ENCODE results near the gene OSBPL10. TPM values are rescaled to one million over a fixed set of nuclear protein-coding genes. Genes with fewer than 3 reads are reported as not detected.
"Not testable (repeated sequence)": the region's sequence is repeated elsewhere in the genome, so short reads cannot be mapped to it uniquely, and the experiment has no call there.

OSBPL10 gene
- polyA plus RNA-seq, 2 of the 4 experiments (the other 2 are of a cell fraction), result 9.2 to 17.0 TPM

DNA sequence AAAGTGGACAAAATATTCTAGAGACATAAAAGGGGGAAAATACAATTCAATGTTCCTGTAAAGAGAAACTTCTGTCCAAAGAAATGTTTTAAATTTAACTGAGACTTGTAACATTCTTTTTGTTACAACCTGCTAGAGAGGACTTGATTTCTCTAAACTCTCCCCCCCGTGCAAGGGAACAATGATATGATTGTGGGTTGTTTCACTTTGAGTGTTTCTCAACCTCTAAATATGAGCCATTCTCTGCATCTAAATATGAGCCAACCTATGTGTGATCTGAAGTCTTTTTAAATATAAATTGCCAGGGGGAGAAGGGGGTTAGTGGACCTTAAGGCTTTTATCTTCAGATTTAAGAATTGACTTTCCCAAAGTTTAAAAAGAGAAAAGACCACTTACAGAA, 15.1 kb upstream of the OSBPL10 start:
- ATAC-seq (no peak), FAIRE-seq (no peak)

GRCh38 chr3:31995026-31995425, 14.0 kb upstream of the OSBPL10 start:
- H3K4me3 ChIP-seq; H3K4me1 ChIP-seq; H3K4me2 ChIP-seq; FAIRE-seq; H3K27ac ChIP-seq; DNase-seq (ENCODE audit: low read depth in 1 of 2, low spot score in 1 of 2); ATAC-seq; POLR2A ChIA-PET; CTCF ChIA-PET: not testable (repeated sequence)
- H3K9me3 ChIP-seq, result peaks cover 44% of the 10 kb centered on the region
- WGBS (ENCODE audit: missing lambda C conversion rate), result 57% methylated on average over 5 of the region's 5 CpGs

More for the DNA sequence above, 15.1 kb upstream of the OSBPL10 start:
- H3K27ac ChIP-seq, result no peak overlapping the region
- H3K4me1 ChIP-seq, result no peaks in the 10 kb centered on the region
- ChIA-PET POLR2A (no interaction called here), CTCF (interaction anchor here (0.6 kb wide), 1 partner anchor 23 kb away, joined by 3 read pairs; no protein-coding TSS in a partner anchor)
- peaks cover 32% of the 10 kb centered on the region for H3K9me3 ChIP-seq
- WGBS (ENCODE audit: missing lambda C conversion rate), result 60% methylated on average over 1 of the region's 1 CpG
- H3K4me2 ChIP-seq, result no peak overlapping the region
- no peak for DNase-seq (ENCODE audit: low read depth in 1 of 2, low spot score in 1 of 2)
- no peak overlapping the region for H3K4me3 ChIP-seq
- TF ChIP-seq CTCF (IDR thresholded peaks at IDR 0.05) (no peak), CBX2 (IDR thresholded peaks at IDR 0.05; ENCODE audit: borderline replicate concordance, low read depth) (no peak), E2F6 (IDR thresholded peaks at IDR 0.05; ENCODE audit: borderline replicate concordance, low read depth) (no peak), RARB (CRISPR knock-in tag; IDR thresholded peaks at IDR 0.05) (no peak), NFE2L2 (conservative IDR thresholded peaks at IDR 0.05; ENCODE audit: low read length) (no peak), JUNB (IDR thresholded peaks at IDR 0.05) (no peak), MYC (IDR thresholded peaks at IDR 0.05; ENCODE audit: borderline replicate concordance, low read length) (no peak), ATOH8 (CRISPR knock-in tag; IDR thresholded peaks at IDR 0.05; ENCODE audit: low read depth) (no peak), TP53 (CRISPR knock-in tag; IDR thresholded peaks at IDR 0.05) (no peak), TFCP2L1 (CRISPR knock-in tag; IDR thresholded peaks at IDR 0.05) (no peak), CEBPB (IDR thresholded peaks at IDR 0.05) (no peak), REST (IDR thresholded peaks at IDR 0.05) (no peak), HOXA7 (CRISPR knock-in tag; IDR thresholded peaks at IDR 0.05) (no peak), HOXB13 (CRISPR knock-in tag; IDR thresholded peaks at IDR 0.05; ENCODE audit: low read depth) (no peak), BCL3 (IDR thresholded peaks at IDR 0.05) (no peak), ZNF302 (CRISPR knock-in tag; IDR thresholded peaks at IDR 0.05) (no peak), MAFK (IDR thresholded peaks at IDR 0.05; ENCODE audit: partially characterized antibody) (no peak), NPAS2 (CRISPR knock-in tag; IDR thresholded peaks at IDR 0.05; ENCODE audit: borderline replicate concordance) (no peak)

Data from A549 (cell line).